WTC11 (cell line): Measurements from ENCODE around the gene TMEM82.

Experiments used
- CTCF ChIP-seq: fragments of 200-600 bp; IDR thresholded peaks from 2 replicates; pipeline ENCODE4 v1.8.0; 2022; ENCODE audit warnings: antibody characterized with exemption
- E2F4 ChIP-seq: sonication (generic); formaldehyde crosslinking; IDR thresholded peaks from 2 replicates; pipeline ENCODE4 v1.8.1; 2022; ENCODE audit warnings: low read depth, mild to moderate bottlenecking, moderate library complexity, missing genetic modification reagents, borderline replicate concordance
- TEAD4 ChIP-seq: sonication (generic); formaldehyde crosslinking; IDR thresholded peaks from 2 replicates; pipeline ENCODE4 v1.8.0; 2022; ENCODE audit warnings: mild to moderate bottlenecking, missing genetic modification reagents
- TF ChIP-seq, protein P1 (sequence below): sonication (generic); formaldehyde crosslinking; IDR thresholded peaks from 2 replicates; pipeline ENCODE4 v1.8.1; 2023; ENCODE audit warnings: mild to moderate bottlenecking, missing genetic modification reagents, moderate library complexity

GRCh38 chr1:15731735-15732685 is 10.3 kb upstream of the TMEM82 start:
- no peak for TF ChIP-seq CTCF
- TF ChIP-seq E2F4 (CRISPR knock-in tag) = no peak
- TF ChIP-seq TEAD4 (CRISPR knock-in tag) = no peak
- TF ChIP-seq, protein P1, sequence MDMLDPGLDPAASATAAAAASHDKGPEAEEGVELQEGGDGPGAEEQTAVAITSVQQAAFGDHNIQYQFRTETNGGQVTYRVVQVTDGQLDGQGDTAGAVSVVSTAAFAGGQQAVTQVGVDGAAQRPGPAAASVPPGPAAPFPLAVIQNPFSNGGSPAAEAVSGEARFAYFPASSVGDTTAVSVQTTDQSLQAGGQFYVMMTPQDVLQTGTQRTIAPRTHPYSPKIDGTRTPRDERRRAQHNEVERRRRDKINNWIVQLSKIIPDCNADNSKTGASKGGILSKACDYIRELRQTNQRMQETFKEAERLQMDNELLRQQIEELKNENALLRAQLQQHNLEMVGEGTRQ (CRISPR knock-in tag) = no peak
